Measurements from ENCODE around the gene MED10. TPM values are rescaled to one million over a fixed set of nuclear protein-coding genes. Genes with fewer than 3 reads are reported as not detected.
"Not testable (repeated sequence)": the region's sequence is repeated elsewhere in the genome, so short reads cannot be mapped to it uniquely, and the experiment has no call there.

MED10 gene
- total RNA-seq, 1 experiment from 2014 or later, result 94.0 TPM

DNA sequence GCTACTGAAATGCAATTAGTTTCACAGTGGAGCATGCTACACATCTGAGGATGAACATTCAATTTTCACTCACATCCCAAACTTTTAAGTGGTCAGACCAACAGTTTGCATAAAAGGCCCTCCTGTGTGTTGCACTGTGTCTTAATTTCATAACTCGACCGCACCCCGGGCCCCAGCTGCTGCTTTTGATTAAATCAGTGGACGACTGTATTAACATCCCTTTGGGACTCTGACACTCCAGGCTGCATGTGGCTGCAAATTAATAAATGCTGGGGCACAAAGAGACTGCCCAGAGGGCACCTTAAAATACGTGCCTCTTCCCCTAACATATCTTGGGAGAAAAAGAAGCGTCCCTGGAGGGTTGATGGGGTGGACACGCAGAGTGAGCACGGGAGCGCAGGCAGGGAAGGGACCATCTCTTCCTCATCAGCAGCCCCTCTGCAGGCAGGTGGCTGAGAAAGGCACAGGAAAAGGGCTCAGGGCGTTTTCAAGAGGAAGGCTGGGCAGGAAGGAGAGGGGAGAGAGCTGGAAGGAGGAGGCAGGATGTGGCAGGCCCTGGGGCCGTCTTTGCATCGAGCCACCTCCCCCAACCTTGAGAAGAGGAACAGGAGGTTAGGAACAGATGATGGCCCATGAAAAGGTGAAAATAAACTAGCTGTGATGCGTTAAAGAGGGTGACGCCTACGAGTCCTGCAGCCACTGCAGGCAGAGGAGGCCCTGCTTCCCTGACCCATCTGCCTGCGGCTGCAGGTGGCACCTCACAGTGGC is 18.6 kb downstream of the MED10 start:
- ATAC-seq, result peak; percentile 53
- no peaks in the 10 kb centered on the region for H3F3A ChIP-seq (ENCODE audit: low read length, unreplicated experiment)
- peak; percentile 59 for DNase-seq
- H3K27me3 ChIP-seq (ENCODE audit: low read length), result no peaks in the 10 kb centered on the region
- no peak overlapping the region for H2AFZ ChIP-seq (ENCODE audit: low read length)
- H3K9ac ChIP-seq (ENCODE audit: low read length), result no peak overlapping the region
- no peaks in the 10 kb centered on the region for H3K9me3 ChIP-seq (ENCODE audit: low read length)
- no peak overlapping the region for H3K27ac ChIP-seq (ENCODE audit: low read length)
- ChIA-PET POLR2A (ENCODE audit: unreplicated experiment) (no interaction called here), CTCF (interaction anchor here (0.6 kb wide), 1 partner anchor 92 kb away, joined by 3 read pairs; no protein-coding TSS in a partner anchor)
- H3K79me2 ChIP-seq (ENCODE audit: low read length), result no peaks in the 10 kb centered on the region
- intact Hi-C loops (cut with micrococcal nuclease), result no loop called here
- H4K20me1 ChIP-seq (ENCODE audit: low read length), result no peaks in the 10 kb centered on the region
- H3K4me3 ChIP-seq (ENCODE audit: low read length), result no peak overlapping the region
- BruUV-seq (replicated peaks), result no TSS peak
- peaks cover 10% of the 10 kb centered on the region for H3K4me1 ChIP-seq (ENCODE audit: insufficient read depth, low read length)
- no peaks in the 10 kb centered on the region for H3K9me2 ChIP-seq (replicated peaks; ENCODE audit: low read length)
- no peak overlapping the region for H3K4me2 ChIP-seq (ENCODE audit: low read length)
- TF ChIP-seq EZH2 (IDR thresholded peaks at IDR 0.05; ENCODE audit: low read length, unreplicated experiment) (no peak), EZH2phosphoT487 (IDR thresholded peaks at IDR 0.05; ENCODE audit: borderline replicate concordance, low read length) (no peak)
- no peaks in the 10 kb centered on the region for H3K36me3 ChIP-seq (ENCODE audit: low read depth, low read length)

- ATAC-seq (no peak), DNase-seq (no peak)
- Histone ChIP-seq H3K9me2 (replicated peaks; ENCODE audit: low read length) (no peaks in the 10 kb centered on the region), H3K36me3 (ENCODE audit: low read depth, low read length) (no peaks in the 10 kb centered on the region), H2AFZ (ENCODE audit: low read length) (no peak overlapping the region), H3K4me3 (ENCODE audit: low read length) (no peak overlapping the region), H3K79me2 (ENCODE audit: low read length) (no peaks in the 10 kb centered on the region), H3K4me1 (ENCODE audit: insufficient read depth, low read length) (peaks cover 10% of the 10 kb centered on the region), H3K27me3 (ENCODE audit: low read length) (no peaks in the 10 kb centered on the region), H3K4me2 (ENCODE audit: low read length) (no peak overlapping the region), H3K9ac (ENCODE audit: low read length) (no peak overlapping the region), H4K20me1 (ENCODE audit: low read length) (no peaks in the 10 kb centered on the region), H3F3A (ENCODE audit: low read length, unreplicated experiment) (no peaks in the 10 kb centered on the region), H3K9me3 (ENCODE audit: low read length) (no peaks in the 10 kb centered on the region), H3K27ac (ENCODE audit: low read length) (no peak overlapping the region)
- no TSS peak for BruUV-seq (replicated peaks)
- ChIA-PET CTCF (no interaction called here), POLR2A (ENCODE audit: unreplicated experiment) (no interaction called here)
- intact Hi-C loops (cut with micrococcal nuclease), result no loop called here
- TF ChIP-seq, protein P1, sequence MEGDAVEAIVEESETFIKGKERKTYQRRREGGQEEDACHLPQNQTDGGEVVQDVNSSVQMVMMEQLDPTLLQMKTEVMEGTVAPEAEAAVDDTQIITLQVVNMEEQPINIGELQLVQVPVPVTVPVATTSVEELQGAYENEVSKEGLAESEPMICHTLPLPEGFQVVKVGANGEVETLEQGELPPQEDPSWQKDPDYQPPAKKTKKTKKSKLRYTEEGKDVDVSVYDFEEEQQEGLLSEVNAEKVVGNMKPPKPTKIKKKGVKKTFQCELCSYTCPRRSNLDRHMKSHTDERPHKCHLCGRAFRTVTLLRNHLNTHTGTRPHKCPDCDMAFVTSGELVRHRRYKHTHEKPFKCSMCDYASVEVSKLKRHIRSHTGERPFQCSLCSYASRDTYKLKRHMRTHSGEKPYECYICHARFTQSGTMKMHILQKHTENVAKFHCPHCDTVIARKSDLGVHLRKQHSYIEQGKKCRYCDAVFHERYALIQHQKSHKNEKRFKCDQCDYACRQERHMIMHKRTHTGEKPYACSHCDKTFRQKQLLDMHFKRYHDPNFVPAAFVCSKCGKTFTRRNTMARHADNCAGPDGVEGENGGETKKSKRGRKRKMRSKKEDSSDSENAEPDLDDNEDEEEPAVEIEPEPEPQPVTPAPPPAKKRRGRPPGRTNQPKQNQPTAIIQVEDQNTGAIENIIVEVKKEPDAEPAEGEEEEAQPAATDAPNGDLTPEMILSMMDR (conservative IDR thresholded peaks at IDR 0.05; ENCODE audit: low read depth, low read length), result no peak
- no peak for TF ChIP-seq EZH2 (IDR thresholded peaks at IDR 0.05; ENCODE audit: low read length, unreplicated experiment)
- no peak for TF ChIP-seq EZH2phosphoT487 (IDR thresholded peaks at IDR 0.05; ENCODE audit: borderline replicate concordance, low read length)
Measured at GRCh38 chr5:6358434-6358820, 19.9 kb downstream of the MED10 start.

DNA sequence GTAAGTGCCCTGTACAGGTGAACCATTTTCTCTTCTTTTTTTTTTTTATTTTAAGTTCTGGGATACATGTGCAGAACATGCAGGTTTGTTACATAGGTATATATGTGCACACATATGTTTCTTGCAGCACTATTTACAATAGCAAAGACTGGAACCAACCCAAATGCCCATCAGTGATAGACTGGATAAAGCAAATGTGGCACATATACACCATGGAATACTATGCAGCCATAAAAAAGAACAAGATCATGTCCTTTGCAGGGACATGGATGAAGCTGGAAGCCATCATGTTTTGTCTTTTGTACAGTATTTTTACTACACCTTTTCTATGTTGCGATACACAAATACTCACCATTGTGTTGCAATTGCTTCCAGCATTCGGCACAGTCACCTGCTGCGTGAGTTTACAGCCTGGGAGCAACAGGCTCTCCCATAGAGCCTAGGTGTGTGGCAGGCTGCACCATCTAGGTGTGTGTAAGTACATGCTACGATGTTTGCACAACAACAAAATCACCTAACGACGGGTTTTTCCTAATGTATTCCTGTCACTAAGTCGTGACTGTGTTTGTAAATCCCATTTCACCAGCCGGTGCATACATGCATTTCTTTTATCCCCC is 20.4 kb downstream of the MED10 start:
- peaks cover 10% of the 10 kb centered on the region for H3K4me1 ChIP-seq (ENCODE audit: insufficient read depth, low read length)
- intact Hi-C loops (cut with micrococcal nuclease); DNase-seq; CTCF ChIA-PET; H3K9me2 ChIP-seq (replicated peaks; ENCODE audit: low read length); H3K9me3 ChIP-seq (ENCODE audit: low read length); BruUV-seq (replicated peaks); H3K27me3 ChIP-seq (ENCODE audit: low read length); H3K9ac ChIP-seq (ENCODE audit: low read length); H3K36me3 ChIP-seq (ENCODE audit: low read depth, low read length); H3K4me3 ChIP-seq (ENCODE audit: low read length); H3K4me2 ChIP-seq (ENCODE audit: low read length); H3K79me2 ChIP-seq (ENCODE audit: low read length); H2AFZ ChIP-seq (ENCODE audit: low read length); ATAC-seq; H3F3A ChIP-seq (ENCODE audit: low read length, unreplicated experiment); H4K20me1 ChIP-seq (ENCODE audit: low read length); H3K27ac ChIP-seq (ENCODE audit: low read length); POLR2A ChIA-PET (ENCODE audit: unreplicated experiment): not testable (repeated sequence)
